Activated naive CD4-positive, alpha-beta T cell treated with anti-CD3 and anti-CD28 coated beads, Interleukin-2, amount 50 U/mL, for 16 hours (primary cell): ENCODE data around the gene C1GALT1.
"Not testable (repeated sequence)": the region's sequence is repeated elsewhere in the genome, so short reads cannot be mapped to it uniquely, and the experiment has no call there.

Experiments
- DNase-seq: peaks from one replicate; pipeline ENCODE4 v3.0.0-alpha.2; 2020

C1GALT1 gene

GRCh38 chr7:7239346-7239745 is 57.0 kb downstream of the C1GALT1 start:
- no peak for DNase-seq

GRCh38 chr7:7242899-7243298 is 60.6 kb downstream of the C1GALT1 start:
- DNase-seq = no peak

GRCh38 chr7:7245233-7245632 is 62.9 kb downstream of the C1GALT1 start:
- not testable (repeated sequence) for DNase-seq

- no peak for DNase-seq
These were observed 63.9 kb downstream of the C1GALT1 start for GRCh38 chr7:7246223-7246622.

- no peak for DNase-seq
These were observed 65.3 kb downstream of the C1GALT1 start for GRCh38 chr7:7247658-7248057.

GRCh38 chr7:7249814-7250213 is 67.5 kb downstream of the C1GALT1 start:
- no peak for DNase-seq

- no peak for DNase-seq
These were observed 69.4 kb downstream of the C1GALT1 start for GRCh38 chr7:7251742-7252141.

GRCh38 chr7:7254319-7254718 is 72.0 kb downstream of the C1GALT1 start:
- no peak for DNase-seq

GRCh38 chr7:7254908-7255307 is 72.6 kb downstream of the C1GALT1 start:
- no peak for DNase-seq

- no peak for DNase-seq
These were observed 74.5 kb downstream of the C1GALT1 start for GRCh38 chr7:7256731-7257274.

GRCh38 chr7:7257899-7258692 is 75.8 kb downstream of the C1GALT1 start:
- DNase-seq = no peak

- DNase-seq = no peak
These were observed 79.5 kb downstream of the C1GALT1 start for GRCh38 chr7:7261863-7262262.

- no peak for DNase-seq
These were observed 81.2 kb downstream of the C1GALT1 start for GRCh38 chr7:7263297-7264230.

GRCh38 chr7:7264306-7265040 is 82.1 kb downstream of the C1GALT1 start:
- no peak for DNase-seq

- DNase-seq = no peak
These were observed 83.0 kb downstream of the C1GALT1 start for GRCh38 chr7:7265081-7266075.

GRCh38 chr7:7266257-7266881 is 84.0 kb downstream of the C1GALT1 start:
- DNase-seq = no peak

- no peak for DNase-seq
These were observed 88.9 kb downstream of the C1GALT1 start for GRCh38 chr7:7271094-7271874.

GRCh38 chr7:7272294-7272693 is 90.0 kb downstream of the C1GALT1 start:
- no peak for DNase-seq

- no peak for DNase-seq
These were observed 92.4 kb downstream of the C1GALT1 start for GRCh38 chr7:7274782-7275181.

- no peak for DNase-seq
These were observed 93.8 kb downstream of the C1GALT1 start for GRCh38 chr7:7276161-7276560.
